ENCODE measurements around the gene FSTL4.
A peak's percentile ranks its signal among the peaks of the same experiment; 100 is the strongest.

Gene FSTL4

DNA sequence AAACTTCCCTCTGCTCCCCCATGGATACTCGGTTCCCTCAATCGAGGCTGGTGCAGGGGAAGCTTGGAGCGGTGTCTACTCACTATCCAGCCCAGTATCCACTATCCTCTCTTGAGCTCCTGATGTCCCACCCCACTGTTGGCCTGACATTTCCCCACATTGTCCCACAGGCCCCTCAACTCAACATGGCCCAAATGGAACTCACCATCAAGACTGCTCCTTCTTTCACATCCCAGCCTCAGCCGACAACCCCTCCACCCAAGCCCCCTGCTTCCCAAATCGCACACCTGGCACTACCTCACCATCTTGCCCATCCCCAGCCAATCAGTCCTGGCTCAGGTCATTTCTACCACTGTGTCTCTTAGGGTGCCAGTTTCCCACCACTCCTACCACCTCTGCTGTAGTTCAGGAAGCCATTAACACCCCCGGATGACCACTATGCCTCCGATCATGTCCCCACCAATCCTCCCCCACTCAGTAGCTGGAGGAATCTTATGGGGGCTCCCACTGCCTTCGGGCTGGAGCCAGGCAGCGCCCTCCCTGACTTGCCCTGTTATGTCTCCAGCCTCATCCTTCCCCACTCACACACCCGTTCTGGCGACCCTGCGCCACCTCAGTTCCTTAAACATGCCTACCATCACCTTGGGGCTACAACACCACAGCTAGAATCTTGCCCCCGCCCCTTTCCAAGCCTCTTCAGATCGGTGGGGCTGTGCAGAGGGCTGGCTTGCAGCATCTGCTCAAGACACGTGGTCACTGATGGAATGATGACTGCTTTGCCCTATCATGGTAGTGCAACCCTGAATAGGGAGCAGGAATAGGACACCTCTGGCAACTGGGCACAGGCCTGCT, 273.6 kb downstream of the FSTL4 start:
- no peak for DNase-seq (ENCODE audit: low read depth)

DNA sequence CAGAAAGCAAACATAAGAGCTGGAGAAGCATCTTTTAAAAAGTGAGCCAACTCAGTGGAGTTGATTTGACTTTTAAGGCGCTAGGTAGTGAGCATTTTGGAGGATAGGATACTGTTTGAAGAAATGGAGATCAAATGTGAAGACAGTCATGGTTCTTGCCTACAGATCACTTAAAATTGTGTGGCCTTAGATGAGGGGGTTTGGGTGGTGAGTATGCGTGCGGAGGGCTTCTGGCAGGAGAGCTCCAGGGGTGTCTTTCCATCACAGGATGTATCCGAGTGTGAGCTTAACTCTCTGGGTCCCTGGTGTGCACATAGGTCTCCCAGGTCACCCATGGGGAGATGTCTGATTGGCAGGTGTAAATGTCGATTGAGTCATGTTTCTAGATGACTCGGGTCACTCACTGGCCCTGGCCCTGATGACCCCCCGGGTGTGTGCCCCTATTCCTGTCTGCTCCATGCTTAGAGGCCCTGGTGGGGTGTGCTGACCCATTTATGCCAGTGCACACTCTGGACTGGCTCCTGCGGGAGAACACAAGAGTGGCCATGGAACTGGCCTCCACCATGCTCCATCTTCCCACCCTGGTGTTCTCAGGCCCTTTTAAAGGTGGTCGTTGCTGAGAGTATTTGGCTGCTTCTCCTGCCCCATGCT, 274.4 kb downstream of the FSTL4 start:
- no peak for DNase-seq (ENCODE audit: low read depth)

DNA sequence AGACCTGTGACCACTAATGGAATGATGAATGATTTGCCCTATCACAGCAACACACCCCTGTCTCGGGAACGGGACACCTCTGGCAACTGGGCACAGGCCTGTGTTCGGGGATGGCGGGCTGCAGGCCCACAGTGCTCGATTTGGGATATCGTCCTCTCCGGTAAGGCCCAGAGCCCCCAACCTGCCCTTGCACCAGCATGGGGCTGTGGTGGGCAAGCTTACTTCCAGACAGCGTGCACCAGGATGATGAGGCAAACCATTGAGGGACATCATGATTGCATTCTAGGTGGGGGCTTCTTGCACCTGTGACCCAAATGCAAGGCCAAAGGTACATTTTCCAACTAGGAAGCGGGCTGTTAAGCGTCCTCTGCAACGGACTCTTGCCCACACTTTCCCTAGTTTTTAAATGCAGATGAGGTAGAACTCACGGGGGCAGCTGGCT, 275.4 kb downstream of the FSTL4 start:
- no peak for DNase-seq (ENCODE audit: low read depth)

DNA sequence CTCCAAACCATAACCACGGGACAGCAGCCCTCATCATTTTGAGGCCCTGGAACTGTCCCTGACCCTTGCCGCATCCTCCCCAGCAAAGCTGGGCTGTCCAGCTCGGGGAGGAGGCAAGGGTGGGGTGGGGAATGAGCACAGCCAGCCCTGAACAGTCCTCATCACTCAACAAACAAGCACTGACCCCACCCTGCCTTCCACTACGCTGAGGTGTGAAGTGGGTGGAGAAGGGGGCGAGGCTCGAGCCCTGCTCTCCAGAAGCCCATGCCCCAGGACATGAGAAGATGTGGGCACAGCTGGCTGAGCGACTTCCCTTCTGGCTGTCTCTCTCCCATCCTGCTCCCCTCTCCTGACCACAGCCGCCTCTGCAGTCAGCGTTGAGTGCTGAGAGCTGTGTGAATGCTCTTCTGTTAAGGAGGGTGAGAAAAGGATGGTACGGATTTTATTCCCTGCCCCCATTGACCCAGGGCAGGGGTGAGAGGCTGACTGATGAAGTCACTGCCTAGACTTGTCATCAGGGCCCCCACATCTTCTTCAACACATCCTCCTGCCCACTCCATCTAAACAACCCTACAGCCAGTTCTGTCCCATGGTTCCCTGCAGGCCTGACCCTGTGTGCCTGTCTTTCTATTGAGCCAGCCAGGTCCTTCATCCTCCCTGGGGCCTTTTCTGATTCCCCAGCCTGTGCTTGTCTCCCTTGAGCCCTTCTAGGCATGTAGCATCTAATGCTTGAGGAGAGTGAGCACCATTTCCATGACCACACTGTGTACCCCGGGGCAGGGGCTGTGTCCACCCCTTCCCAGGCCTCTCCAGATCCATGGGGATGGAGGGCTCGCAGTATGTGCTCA, 276.0 kb downstream of the FSTL4 start:
- no peak for DNase-seq (ENCODE audit: low read depth)

DNA sequence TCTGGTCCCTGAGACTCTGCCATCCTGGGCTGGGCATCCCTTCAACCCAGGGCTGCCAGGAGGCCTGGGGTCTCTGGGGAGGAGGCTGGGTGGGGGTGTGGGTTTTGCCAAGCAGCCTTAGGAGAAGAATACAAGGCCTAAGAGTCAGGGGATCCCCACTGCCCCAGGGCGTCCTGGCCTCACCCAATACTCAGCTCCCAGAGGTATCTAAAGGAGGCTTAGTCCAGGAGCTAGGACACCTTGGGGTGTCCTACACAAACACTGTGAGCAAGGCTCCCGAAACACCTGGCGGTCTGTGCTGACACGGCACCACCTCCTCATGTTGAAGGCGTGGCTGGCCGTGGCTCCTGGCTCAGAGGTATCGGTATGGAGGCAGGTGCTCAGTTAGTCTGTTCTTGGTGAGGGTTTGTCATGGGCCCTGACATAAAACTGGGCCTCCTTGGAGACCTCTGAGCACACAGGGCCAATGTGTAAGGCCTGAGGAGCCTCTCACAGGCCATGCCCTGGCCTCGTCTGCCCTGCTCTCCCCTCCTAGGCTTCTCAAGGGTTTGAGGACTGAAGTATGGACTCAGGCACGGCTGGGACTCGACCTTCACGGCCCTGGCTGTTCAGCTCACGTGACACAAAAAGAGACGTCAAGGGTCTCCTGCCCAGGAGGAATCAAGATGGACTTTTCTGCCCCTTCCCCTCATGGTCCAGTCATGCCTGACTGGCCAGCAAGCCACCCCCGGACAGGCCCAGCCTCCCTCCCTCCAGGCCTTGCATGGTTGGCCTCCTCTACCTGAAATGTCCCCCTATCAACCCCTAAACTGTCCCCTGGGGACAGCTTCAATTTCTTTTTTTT, 277.3 kb downstream of the FSTL4 start:
- no peak for DNase-seq (ENCODE audit: low read depth)

DNA sequence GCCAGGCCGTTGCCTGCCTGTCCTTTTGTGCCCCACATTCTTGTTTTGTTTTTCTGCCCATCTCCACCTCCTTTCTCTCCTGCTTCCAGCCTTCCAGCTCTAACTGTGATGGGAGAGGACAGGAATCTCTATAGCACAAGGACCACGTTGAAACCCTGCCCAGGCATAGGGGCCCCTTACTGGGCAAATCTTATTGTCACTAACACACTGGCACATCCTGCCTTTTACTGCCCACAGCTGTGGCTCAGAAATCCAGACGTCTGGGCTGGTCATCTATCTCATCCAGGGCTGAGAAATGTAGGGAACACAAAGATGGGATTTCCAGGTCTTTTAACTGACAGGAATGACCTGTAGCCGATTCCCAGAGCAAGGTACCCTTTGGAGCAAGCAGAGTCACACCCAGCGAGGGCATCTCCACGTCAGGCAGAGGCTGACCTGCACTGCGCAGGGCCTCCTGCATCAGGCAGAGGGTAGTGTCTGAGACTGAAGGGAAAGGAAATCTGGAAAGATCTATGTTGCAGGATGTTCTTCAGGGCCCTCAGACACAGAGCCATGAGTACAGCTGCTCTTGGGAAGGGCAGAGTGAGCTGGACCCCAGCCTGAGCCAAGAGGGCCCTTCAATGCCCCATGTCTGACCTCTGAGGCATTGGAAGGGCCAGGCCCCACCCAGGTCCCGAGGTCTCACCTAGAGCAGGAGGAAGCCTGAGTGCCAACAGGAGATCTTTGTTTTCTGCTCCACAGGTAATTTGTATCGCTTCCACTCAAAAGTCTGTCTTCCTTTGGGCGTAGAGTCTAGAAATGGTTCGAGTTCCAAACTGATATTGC, 278.8 kb downstream of the FSTL4 start:
- no peak for DNase-seq (ENCODE audit: low read depth)

DNA sequence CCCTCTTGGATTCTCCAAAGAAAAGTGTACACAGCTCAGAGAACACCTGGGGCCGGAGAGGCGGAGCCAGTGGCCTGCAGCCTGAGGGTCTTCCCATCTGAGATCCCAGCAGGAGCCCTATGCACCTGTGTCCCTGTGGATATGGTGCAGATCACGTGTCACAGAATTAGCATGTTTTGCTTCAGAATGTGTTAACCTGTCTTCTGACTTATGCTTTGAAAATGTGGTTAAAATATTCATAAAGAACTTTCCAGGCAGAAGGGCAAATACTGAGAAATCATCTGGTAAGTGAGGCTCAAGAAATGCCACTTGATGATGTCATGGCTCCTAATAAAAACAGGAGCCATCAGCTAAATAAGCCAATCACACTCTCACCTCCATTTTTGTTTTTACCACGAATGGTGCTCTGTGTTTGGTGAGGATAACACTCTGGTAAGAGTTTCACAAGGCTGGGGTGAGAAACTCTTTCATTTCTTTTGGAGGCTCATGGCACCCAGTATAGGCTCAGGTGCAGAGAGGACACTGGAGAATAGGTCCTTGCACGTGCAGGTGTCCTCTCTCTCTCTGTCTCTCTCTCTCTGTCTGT, 279.8 kb downstream of the FSTL4 start:
- DNase-seq (ENCODE audit: low read depth) = no peak

DNA sequence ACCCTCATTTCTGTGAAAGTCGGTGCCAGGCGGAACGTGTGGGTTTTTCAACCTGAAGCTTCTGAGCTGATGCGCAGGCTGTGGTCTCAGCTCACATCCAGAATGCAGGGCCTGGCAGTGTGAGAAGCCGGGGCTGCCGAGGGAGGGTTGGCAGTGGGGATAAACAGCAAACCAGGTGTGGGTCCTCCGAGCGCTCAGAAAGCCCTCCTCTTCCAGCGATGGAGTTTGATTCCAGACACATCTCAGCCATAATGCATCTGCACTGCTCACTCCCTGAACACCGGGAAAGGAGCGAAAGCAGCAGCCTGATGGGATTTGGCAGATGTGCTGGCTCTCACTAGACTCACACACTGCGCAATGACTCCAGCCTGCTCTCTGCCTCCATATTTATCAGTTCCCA, 280.4 kb downstream of the FSTL4 start:
- DNase-seq (ENCODE audit: low read depth) = no peak

DNA sequence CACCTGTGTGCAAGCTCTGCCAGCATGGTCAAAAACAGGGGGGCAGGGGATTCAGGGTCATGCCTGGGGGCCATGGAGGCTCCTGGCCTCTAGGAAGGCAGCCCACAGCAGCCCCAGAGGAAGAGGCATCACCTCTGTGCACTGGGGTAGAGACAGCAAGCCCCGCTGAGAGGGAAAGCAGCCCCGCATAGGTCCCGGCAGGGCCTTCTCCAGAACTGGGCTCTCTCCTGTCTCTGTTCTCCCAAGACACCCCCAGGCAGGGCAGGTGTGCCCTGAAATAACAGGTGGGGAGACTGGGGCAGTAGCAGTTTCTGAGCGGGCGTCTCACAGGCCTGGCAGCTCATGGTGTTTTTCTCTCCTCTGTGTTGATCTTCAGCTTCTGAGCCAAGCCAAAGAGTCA, 281.4 kb downstream of the FSTL4 start:
- DNase-seq (ENCODE audit: low read depth) = no peak

DNA sequence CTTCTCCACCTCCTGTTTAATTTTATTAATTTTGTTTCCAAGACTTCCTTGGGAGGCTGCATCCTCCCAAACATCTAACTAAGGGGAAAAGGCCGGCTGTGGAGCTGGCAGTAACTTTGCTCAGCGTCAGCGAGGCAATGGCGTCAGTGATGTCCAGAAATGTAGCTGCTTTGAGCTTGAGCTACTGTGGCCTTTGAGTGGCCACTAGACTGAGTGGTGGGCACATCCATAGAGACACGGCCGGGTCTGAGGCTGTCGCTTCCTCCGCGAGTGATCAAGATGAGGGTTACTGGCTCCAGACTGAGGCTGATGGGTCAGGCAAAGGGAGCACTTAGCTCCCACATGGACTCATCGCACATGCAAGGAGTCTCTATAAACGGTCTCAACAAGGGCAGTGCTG, 283.5 kb downstream of the FSTL4 start:
- DNase-seq (ENCODE audit: low read depth) = no peak

DNA sequence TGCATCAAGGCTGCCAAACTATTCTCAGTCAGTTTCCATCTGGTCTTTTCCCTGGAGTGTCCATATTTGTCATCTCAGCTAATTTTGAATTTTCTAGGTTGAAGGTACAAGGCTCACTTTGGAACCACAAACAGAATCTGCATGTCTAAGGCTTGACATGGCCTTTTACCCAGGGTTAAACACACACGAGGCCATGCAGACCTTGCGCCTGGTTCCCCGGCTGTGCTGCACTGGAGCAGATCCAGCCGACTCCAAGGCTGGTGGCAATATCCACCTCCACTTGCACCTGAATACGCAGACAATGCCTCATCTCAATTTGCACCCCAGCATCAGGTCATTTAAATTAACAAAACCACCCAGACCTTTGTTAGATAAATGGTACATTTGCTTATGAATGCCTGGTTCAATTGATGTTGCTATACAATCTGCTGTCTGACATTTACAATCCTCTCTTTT, 284.4 kb downstream of the FSTL4 start:
- no peak for DNase-seq (ENCODE audit: low read depth)

DNA sequence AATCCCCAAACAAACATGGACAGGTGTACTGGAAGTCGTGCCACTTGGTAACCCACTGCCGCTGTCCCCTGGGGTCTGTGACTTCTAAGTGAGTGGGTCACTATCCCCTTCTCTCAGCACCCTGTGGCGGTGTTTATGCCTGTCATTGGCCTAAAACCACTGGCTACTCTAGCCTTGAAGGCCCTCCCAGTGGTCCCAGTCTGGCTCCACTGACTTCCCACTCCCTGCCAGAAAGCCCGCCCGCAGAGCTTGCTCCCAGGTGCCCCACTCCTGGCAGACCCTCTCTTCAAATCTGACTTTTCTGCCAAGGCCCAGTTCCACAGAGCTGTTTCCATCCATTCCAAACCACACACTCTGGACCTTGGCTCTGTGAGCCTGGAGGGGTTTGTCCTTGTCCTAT, 286.0 kb downstream of the FSTL4 start:
- DNase-seq (ENCODE audit: low read depth) = no peak

DNA sequence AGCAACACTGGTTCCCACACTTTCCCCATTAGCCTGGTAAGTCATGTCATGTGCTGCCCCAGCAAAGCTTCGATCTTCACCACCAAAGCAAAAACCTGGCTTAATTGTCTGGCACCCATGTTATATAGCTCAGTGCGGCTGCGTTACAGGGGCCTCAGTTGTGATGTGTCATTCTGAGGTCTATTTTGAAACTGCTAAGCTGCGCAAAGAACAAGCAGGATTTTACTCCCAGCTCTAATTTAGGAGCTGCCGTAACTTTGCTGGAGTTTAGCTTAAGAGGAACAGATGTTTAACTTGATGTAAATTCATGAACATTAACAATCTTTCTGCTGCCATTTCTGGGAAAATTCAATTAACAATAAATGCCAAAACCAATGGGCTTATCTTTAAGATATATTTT, 286.5 kb downstream of the FSTL4 start:
- DNase-seq (ENCODE audit: low read depth) = no peak

DNA sequence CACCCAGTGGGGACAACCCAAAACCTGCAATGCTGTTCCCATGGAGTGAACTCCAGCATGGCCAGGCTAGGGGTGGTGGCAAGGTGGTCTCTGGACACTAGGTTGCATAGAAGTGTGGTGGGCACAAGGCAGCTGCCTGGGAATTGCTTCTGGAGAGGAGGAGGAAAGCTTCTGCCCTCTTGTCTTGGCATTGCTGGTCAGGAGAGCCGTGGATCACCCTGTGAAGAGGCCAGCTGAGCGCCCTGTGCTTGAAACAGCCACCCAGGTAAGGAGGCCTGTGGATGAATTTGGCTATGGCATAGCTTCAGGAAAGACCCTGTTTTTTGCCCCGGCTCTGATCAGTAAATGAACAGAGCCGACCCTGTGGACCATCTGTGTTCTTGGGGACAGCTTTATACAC, 287.4 kb downstream of the FSTL4 start:
- DNase-seq (ENCODE audit: low read depth) = no peak

DNA sequence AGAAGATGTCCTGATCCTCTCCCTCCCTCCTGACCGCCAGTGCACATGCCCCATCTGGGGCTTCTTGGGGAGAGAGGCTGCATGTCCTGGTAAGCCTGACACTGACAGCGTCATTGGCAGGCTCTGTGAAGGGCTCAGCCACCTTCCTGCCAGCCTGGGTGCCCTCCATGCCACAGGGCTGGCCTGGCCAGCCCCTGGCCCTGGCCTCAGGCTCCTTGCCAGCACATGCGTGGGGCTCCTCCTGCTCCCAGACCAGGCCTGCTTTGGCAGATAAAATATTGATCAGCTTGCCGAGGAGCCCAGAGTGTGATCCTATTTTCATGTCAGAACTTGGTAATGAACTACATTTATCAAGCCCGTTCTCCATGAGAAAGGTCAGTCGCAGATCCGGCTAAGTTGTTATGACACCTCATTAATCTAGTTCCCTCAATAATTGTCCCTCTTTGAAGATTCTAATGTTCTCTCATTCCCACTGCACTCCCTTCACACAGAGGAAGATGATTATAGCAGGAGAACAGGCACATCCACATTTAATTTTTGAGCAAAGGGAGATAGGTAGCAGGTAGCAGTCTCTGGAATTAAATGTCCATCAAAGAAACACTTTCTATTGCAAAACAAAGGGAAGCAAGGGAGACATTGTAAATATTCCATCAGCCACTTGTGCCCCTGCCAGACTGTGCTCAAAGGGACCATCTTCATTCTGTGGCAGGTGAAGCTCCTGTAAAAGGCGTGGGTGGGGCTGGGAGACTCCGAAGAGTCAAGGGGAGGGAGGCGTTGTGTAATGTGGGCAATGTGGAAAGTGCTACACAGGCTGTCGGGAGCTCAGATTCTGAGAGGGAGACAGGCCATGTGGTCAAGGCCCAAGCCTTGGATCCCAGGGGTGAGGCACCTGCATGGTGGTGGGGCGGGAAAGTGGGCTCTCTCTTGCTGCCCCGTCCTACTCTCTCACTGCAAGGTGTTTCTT, 288.6 kb downstream of the FSTL4 start:
- DNase-seq (ENCODE audit: low read depth) = no peak

DNA sequence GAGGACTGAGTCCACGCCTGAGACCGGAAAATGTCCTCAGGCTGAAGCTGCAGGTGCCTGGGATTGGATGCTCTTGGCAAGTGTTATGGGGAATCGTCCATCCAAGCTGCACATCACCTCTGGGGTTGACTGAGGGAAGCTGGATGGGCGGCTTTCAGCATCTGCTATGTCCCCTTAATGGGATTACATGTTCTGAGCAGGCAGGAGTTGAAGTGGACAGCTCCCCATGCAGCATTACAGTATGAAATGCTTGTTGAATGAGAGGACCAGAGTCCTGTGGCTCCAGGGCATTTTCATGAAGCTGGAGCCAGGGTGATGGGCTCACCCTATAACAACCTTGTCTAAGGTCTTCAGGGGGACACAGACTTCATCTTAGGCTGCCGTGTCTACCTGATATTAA, 289.6 kb downstream of the FSTL4 start:
- DNase-seq (ENCODE audit: low read depth) = no peak

DNA sequence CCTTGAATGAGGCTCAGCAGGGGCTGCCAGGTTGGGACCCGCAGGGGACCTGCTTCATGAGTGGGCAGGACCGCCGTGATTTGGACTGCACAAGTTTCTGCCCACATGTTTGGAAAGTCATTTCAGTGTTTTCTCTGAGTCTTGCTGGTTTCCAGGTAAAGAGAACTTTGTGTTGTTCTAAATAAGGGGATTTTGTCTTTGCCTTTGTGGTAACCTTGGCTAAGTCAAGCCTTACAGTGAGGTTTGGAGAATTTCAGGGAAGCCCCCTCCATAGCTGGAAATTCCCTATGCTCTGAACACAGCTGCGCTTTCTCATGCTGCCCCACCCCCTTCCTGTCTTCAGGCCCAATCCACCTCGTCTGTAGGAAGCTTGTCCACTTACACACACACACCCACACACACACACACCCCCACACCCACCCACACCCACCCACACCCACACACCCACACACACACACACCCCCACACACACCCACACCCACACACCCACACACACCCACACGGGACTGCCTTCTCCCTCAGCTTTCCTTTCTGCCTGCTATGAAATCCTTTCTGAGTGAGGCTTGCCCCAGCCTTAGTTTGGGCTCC, 290.4 kb downstream of the FSTL4 start:
- peak; percentile 27 for DNase-seq (ENCODE audit: low read depth)

DNA sequence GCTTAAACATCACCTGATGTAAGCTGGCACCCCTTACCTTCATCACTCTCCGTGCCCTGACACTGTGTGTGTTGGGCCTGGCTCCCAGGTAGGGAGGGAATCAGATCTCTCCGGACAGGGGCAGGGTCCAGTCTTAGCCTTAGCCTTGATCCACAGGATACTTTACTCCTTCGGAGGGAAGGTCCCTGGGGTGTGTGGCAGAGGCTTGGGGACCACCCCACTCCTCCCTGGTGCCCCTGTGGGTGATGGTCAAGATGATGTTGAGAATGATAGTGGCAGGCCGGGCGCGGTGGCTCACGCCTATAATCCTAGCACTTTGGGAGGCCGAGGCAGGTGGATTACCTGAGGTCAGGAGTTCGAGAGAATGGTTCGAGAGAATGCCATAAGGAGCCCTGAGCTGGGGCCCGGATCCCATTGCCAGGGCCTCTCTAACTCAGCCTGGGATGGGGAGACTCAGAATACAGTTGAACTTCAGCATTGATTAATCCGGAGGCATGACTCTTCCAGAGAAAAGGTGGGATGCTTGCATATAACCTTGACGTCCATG, 291.0 kb downstream of the FSTL4 start:
- no peak for DNase-seq (ENCODE audit: low read depth)

Measured in activated T-cell treated with anti-CD3 and anti-CD28 coated beads for 48 hours (primary cell).